C1 segment of cervical spinal cord (tissue), 14 donors: ENCODE measurements around the gene PFKL.
A peak's percentile ranks its signal among the peaks of the same experiment; 100 is the strongest.

Experiments used
- DNase-seq, 14 donors: peaks; one replicate each; lab custom pipeline; 2025; lab: John Stamatoyannopoulos, UW

PFKL gene

GRCh38 chr21:44299458-44300261 is at the start of gene PFKL:
PFKL (plus strand) TSS chr21:44300053; CDS start chr21:44300106, 53 bp downstream.
- DNase-seq = peak in 10 of 14 donors; percentile 45 to 81 (median 58)

DNA sequence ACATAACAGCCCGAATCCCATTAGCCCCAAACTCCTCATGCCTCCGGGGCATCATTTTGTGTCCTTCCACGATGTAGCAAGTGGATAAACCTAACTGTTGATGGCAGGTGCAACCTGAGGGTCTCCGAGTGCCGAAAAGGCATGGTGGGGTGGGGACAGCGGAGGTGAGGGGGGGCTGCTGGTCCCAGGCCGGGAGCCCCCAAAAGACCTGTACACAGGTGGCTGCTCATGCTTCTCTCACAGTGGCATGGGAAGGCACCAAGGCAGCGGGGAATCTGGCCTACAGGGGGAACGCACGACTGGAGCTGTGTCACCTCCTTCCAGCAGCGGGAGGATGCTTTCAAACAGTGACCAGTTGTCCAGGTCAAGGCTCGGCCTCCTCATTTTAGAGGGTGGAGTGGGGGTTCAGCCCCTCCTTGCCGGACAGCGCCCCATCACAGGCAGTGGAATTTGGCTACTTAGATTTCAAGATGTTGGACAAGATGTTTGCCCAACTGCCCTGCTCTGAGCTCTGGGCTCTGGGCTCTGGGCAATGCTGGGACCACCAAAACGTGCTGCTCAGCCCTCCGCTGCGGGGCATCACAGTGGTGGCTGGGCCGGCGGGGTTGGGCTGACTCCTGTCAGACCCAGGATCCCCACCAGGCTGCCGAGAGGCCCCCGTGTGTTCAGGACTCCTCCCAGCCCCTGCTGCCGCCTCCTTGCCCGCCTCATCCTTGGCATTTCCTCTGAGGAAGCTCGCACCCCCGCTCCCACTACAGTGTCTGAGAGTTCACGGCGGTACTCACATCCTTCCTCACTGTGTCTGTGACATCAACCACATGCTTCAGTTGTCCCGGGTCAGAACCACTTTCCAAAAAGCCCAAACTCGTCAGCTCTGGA is 45.8 kb upstream of the PFKL start:
- no peak for DNase-seq

GRCh38 chr21:44255511-44255981 is 44.3 kb upstream of the PFKL start:
- no peak for DNase-seq

GRCh38 chr21:44258056-44258725 is 41.7 kb upstream of the PFKL start:
- no peak for DNase-seq

- DNase-seq = no peak
Observed at GRCh38 chr21:44259082-44259705, 40.7 kb upstream of the PFKL start.

DNA sequence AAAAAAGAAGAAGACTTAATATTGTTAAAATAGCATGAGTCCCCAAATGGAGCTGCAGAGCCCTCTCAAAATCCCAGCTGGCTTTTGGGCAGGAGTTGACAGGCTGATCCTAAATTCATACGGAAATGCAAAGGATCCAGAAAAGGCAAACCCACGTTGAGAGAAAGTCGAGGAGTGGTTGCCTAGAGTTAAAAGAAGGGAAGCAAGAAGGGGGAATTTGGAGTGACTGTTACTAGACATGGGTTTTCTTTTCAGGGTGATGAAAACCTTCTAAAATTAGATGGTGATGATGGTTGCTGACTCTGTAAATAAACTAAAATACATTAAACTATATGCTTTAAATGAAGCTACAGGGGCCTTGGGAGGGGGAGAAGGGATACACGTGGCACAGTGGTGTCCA is 39.8 kb upstream of the PFKL start:
- DNase-seq = no peak

- DNase-seq = no peak
Observed at GRCh38 chr21:44260791-44261631, 38.8 kb upstream of the PFKL start.

DNA sequence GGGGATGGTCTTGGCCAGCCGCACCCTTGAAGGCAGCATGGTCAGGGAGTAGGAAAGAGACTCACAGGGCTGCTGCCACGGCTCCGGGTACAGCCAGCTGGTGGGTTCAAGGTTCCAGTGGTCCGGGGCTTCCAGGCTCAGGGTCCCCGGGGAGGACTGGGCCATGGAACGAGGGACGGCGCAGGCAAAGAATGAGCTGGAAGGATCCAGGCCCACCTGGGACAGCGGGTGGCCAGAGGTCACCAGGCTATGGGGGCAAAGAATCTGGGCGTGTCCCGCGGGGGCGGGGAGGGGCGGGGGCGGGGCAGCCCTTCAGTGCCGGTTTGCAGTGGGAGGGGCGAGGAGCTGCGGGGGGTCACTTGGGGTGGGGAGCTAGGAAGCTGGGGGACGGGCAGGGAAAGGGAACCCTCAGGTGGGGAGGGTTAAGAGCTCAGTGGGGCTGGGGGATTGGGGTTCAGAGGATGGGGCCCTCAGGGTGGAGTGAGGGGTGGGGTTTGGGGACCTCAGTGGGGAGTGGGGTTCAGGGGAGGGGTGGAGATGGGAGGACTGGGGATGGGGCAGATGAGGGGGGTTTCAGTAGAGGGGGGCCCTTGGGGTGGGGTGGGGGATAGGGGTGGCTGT is 38.1 kb upstream of the PFKL start, which contains the start of gene DNMT3L:
DNMT3L (minus strand) TSS at position 223 of the 621 bp plus-strand sequence. CDS start 638 bp downstream, outside the sequence.
- no peak for DNase-seq

GRCh38 chr21:44262338-44263056 is 37.4 kb upstream of the PFKL start:
- DNase-seq = no peak

- DNase-seq = no peak
Observed at GRCh38 chr21:44263221-44263760, 36.6 kb upstream of the PFKL start.

- no peak for DNase-seq
Observed at GRCh38 chr21:44263768-44264167, 36.1 kb upstream of the PFKL start.

DNA sequence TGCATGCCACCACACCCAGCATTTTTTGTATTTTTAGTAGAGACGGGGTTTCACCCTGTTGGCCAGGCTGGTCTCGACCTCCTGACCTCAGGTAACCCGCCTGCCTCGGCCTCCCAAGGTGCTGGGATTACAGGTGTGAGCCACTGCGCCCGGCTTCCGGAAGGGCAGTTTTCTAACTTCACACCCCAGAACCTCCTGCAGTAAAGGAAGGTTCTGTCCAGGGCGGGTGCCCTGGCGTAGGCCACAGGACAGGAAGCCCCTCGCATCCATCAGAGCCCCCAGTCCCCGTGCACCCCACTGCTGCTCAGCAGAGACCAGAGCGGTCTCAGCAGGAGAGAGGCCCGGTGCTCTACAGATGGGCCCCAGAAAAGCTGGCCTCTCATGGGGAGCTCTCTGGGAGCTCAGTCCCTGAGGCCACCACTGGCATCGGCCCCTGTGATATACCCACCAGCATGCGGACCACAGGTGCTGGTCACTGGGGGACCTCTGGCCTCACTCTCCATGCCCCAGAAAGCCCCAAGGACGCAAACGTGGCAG is 34.1 kb upstream of the PFKL start:
- DNase-seq = no peak

- DNase-seq = no peak
Observed at GRCh38 chr21:44267655-44268142, 32.2 kb upstream of the PFKL start.

GRCh38 chr21:44269090-44269489 is 30.8 kb upstream of the PFKL start:
- DNase-seq = no peak

- no peak for DNase-seq
Observed at GRCh38 chr21:44271558-44272283, 28.1 kb upstream of the PFKL start.

- DNase-seq = no peak
Observed at GRCh38 chr21:44272284-44272858, 27.5 kb upstream of the PFKL start.

DNA sequence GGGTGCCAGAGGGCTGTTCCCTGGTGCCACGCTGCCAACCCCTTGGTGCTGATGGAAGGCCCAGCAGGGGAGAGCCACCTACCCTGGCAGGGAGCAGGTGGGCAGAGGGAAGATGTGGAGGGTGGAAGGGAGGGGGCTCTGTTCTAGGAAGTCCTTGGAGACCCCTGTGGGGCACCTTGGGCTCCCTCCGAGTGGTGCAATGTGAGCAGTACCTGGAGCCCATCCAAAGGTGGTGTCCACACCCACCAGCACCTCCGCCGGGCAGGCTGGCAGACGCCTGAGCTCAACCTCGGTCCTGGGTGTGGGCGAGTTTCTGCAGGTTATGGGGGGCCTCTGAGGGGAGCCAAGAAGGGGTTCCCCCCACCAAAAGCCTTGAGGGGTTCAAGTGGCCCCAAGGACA is 26.8 kb upstream of the PFKL start:
- DNase-seq = no peak
